Ecto neural progenitor cell (in vitro differentiated cells): ENCODE results near the gene PGGT1B.
A peak's percentile ranks its signal among the peaks of the same experiment; 100 is the strongest.

Experiments
- DNase-seq: peaks from one replicate; pipeline ENCODE4 v3.0.0-alpha.2; 2018; ENCODE audit warnings: low spot score

The PGGT1B gene

GRCh38 chr5:115180165-115180709, 82.4 kb downstream of the PGGT1B start:
- DNase-seq: peak; percentile 86

- peak; percentile 71 for DNase-seq
Measured at GRCh38 chr5:115179394-115180164, 83.1 kb downstream of the PGGT1B start.

GRCh38 chr5:115179030-115179393, 83.7 kb downstream of the PGGT1B start:
- DNase-seq: peak; percentile 55

GRCh38 chr5:115170929-115171510, 91.7 kb downstream of the PGGT1B start:
- DNase-seq: no peak

GRCh38 chr5:115170134-115170928, 92.3 kb downstream of the PGGT1B start:
- DNase-seq: peak; percentile 78

- peak; percentile 98 for DNase-seq
Measured at GRCh38 chr5:115169487-115170133, 93.1 kb downstream of the PGGT1B start, which contains the start of gene TRIM36. TRIM36 (minus strand) TSS chr5:115169908; CDS start chr5:115169634, 274 bp downstream.

- peak; percentile 74 for DNase-seq
Measured at GRCh38 chr5:115168829-115169486, 93.7 kb downstream of the PGGT1B start.

- DNase-seq: no peak
Measured at GRCh38 chr5:115166744-115167393, 95.8 kb downstream of the PGGT1B start.

- no peak for DNase-seq
Measured at GRCh38 chr5:115165790-115166189, 96.9 kb downstream of the PGGT1B start.

GRCh38 chr5:115160975-115161475, 101.7 kb downstream of the PGGT1B start:
- DNase-seq: no peak
